Measurements from ENCODE around the gene PON1.

PON1 gene

GRCh38 chr7:95324431-95324830 lies at the start of gene PON1:
Gene PON1, minus strand, starts transcription at chr7:95324532. Its CDS starts 57 bp downstream, at chr7:95324475.
- DNase-seq (ENCODE audit: low read depth in 2 of 2), result no peak
- no peak within 1 kb of the TSS for H3K4me3 ChIP-seq (replicated peaks in 1 of 2; ENCODE audit: low read depth in 2 of 2, low read length in 2 of 2)
- no peak for TF ChIP-seq CTCF (IDR thresholded peaks at IDR 0.05; ENCODE audit: low read depth, low read length)

- TF ChIP-seq CTCF (IDR thresholded peaks at IDR 0.05; ENCODE audit: low read depth, low read length), result no peak
- no peak for DNase-seq (ENCODE audit: low read depth in 2 of 2)
Observed at GRCh38 chr7:95373323-95373722, 49.0 kb upstream of the PON1 start.

GRCh38 chr7:95368235-95368634 lies 43.9 kb upstream of the PON1 start:
- TF ChIP-seq CTCF (IDR thresholded peaks at IDR 0.05; ENCODE audit: low read depth, low read length), result no peak
- DNase-seq (ENCODE audit: low read depth in 2 of 2), result no peak
- H3K4me3 ChIP-seq (replicated peaks in 1 of 2; ENCODE audit: low read depth in 2 of 2, low read length in 2 of 2), result no peak overlapping the region

More at GRCh38 chr7:95373323-95373722, 49.0 kb upstream of the PON1 start:
- no peak overlapping the region for H3K4me3 ChIP-seq (replicated peaks in 1 of 2; ENCODE audit: low read depth in 2 of 2, low read length in 2 of 2)

GRCh38 chr7:95367606-95368005 lies 43.3 kb upstream of the PON1 start:
- TF ChIP-seq CTCF (IDR thresholded peaks at IDR 0.05; ENCODE audit: low read depth, low read length), result no peak
- no peak overlapping the region for H3K4me3 ChIP-seq (replicated peaks in 1 of 2; ENCODE audit: low read depth in 2 of 2, low read length in 2 of 2)
- no peak for DNase-seq (ENCODE audit: low read depth in 2 of 2)

GRCh38 chr7:95365151-95365550 lies 40.8 kb upstream of the PON1 start:
- peak in 1 of 2 donors; percentile 30 for DNase-seq (ENCODE audit: low read depth in 2 of 2)
- no peak overlapping the region for H3K4me3 ChIP-seq (replicated peaks in 1 of 2; ENCODE audit: low read depth in 2 of 2, low read length in 2 of 2)
- TF ChIP-seq CTCF (IDR thresholded peaks at IDR 0.05; ENCODE audit: low read depth, low read length), result no peak

GRCh38 chr7:95357623-95358022 lies 33.3 kb upstream of the PON1 start:
- DNase-seq (ENCODE audit: low read depth in 2 of 2), result no peak
- H3K4me3 ChIP-seq (replicated peaks in 1 of 2; ENCODE audit: low read depth in 2 of 2, low read length in 2 of 2), result no peak overlapping the region
- TF ChIP-seq CTCF (IDR thresholded peaks at IDR 0.05; ENCODE audit: low read depth, low read length), result no peak

- no peak for TF ChIP-seq CTCF (IDR thresholded peaks at IDR 0.05; ENCODE audit: low read depth, low read length)
- no peak overlapping the region for H3K4me3 ChIP-seq (replicated peaks in 1 of 2; ENCODE audit: low read depth in 2 of 2, low read length in 2 of 2)
- no peak for DNase-seq (ENCODE audit: low read depth in 2 of 2)
Observed at GRCh38 chr7:95342642-95343307, 18.4 kb upstream of the PON1 start.
